Activated CD8-positive, alpha-beta memory T cell treated with anti-CD3 and anti-CD28 coated beads, Interleukin-2, amount 50 U/mL, for 48 hours (primary cell): ENCODE measurements around the gene ARAP3.

ENCODE experiments used
- DNase-seq: peaks from one replicate; pipeline ENCODE4 v3.0.0-alpha.2; 2020

The ARAP3 gene

GRCh38 chr5:141609044-141609443, 73.0 kb downstream of the ARAP3 start:
- DNase-seq, result no peak

DNA sequence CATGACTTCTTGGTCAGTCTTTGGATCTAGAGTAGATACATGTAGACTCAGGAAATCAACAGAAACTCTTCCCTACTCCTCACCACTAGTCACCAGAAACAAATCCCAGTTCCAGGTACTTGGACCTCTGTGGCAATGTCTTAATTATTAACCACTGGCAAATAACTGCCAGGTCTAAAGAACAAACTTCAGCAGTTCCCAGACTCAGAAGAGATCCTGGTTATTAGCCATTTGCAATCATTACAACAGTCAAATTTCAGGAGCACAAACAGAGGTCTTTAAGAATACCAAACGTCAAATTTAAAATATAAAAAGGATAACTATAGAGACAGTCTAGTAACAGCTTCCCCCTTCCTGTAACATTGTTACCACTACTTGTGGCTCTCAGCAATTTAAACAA, 73.5 kb downstream of the ARAP3 start:
- no peak for DNase-seq

DNA sequence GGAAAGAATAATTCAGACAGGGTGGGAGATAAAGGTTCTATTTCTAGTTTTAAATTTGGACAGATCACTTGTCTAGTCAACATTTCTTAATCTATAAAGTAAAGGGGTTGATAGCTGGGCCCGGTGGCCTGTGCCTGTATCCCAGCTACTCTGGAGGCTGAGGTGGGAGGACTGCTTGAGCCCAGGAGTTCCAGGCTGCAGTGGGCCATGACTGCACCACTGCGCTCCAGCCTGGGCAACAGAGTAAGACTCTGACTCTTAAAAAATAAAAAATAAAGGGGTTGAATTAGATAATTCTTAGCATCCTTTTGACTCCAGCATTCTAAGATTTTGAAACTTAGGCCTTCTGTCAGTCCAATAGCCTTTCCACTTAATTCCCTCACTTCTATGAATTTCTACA, 74.0 kb downstream of the ARAP3 start:
- no peak for DNase-seq

- no peak for DNase-seq
These were observed 76.3 kb downstream of the ARAP3 start for GRCh38 chr5:141605523-141606277.

- no peak for DNase-seq
These were observed 77.9 kb downstream of the ARAP3 start for GRCh38 chr5:141603923-141604717.
